PC-3 (cell line): ENCODE measurements around the gene LIG4. TPM values are rescaled to one million over a fixed set of nuclear protein-coding genes. Genes with fewer than 3 reads are reported as not detected.

Experiments
- ATAC-seq: fragments of 200-7000 bp; cut with Tn5 transposase; 2 replicates; pipeline ENCODE4 v1.9.1; 2020; ENCODE audit warnings: mild to moderate bottlenecking, moderate library complexity
- BruUV-seq: library from RNA; stranded (reverse); fragments of 400-500 nt; replicated peaks from 2 replicates; lab custom pipeline; 2021; lab: Mats Ljungman, UMichigan
- CTCF ChIA-PET: fragments of 300-600 bp; sonication (Branson Sonifier 250); formaldehyde crosslinking; loops from one replicate; lab custom pipeline; 2022; ENCODE audit warnings: antibody characterized with exemption; lab: Charles Lee
- POLR2A ChIA-PET: fragments of 300-600 bp; sonication (Branson Sonifier 250); formaldehyde crosslinking; loops from one replicate; lab custom pipeline; 2022; ENCODE audit warnings: antibody characterized with exemption; ENCODE audit not compliant: unreplicated experiment; lab: Charles Lee
- DNase-seq: peaks from one replicate; pipeline ENCODE4 v3.0.0-alpha.2; 2015
- H2AFZ ChIP-seq: fragments of 300-600 bp; sonication (generic); 2 replicates; pipeline ENCODE4 v1.6.0; 2016; ENCODE audit warnings: antibody characterized with exemption, low read length
- H3F3A ChIP-seq: fragments of 300-600 bp; sonication (generic); one replicate; pipeline ENCODE4 v1.6.0; 2017; ENCODE audit warnings: antibody characterized with exemption, low read length, control low read depth, mild to moderate bottlenecking; ENCODE audit not compliant: unreplicated experiment
- H3K27ac ChIP-seq: fragments of 300-600 bp; sonication (generic); 2 replicates; pipeline ENCODE4 v1.5.1; 2016; ENCODE audit warnings: mild to moderate bottlenecking, low read length
- H3K27me3 ChIP-seq: fragments of 300-600 bp; sonication (generic); 2 replicates; pipeline ENCODE4 v1.6.1; 2016; ENCODE audit warnings: low read length, mixed read lengths
- H3K36me3 ChIP-seq: fragments of 300-600 bp; sonication (generic); 2 replicates; pipeline ENCODE4 v1.6.1; 2016; ENCODE audit warnings: low read depth, mixed run types, low read length, mixed read lengths
- H3K4me1 ChIP-seq: fragments of 300-600 bp; sonication (generic); 2 replicates; pipeline ENCODE4 v1.5.1; 2016; ENCODE audit warnings: low read length; ENCODE audit not compliant: insufficient read depth
- H3K4me2 ChIP-seq: fragments of 300-600 bp; sonication (generic); 2 replicates; pipeline ENCODE4 v1.6.0; 2016; ENCODE audit warnings: low read length
- H3K4me3 ChIP-seq: fragments of 300-600 bp; sonication (generic); 2 replicates; pipeline ENCODE4 v1.5.1; 2016; ENCODE audit warnings: mild to moderate bottlenecking, low read length, mixed read lengths
- H3K79me2 ChIP-seq: fragments of 300-600 bp; sonication (generic); 2 replicates; pipeline ENCODE4 v1.6.1; 2017; ENCODE audit warnings: low read length, mixed read lengths
- H3K9ac ChIP-seq: fragments of 300-600 bp; sonication (generic); 2 replicates; pipeline ENCODE4 v1.6.0; 2016; ENCODE audit warnings: mild to moderate bottlenecking, low read length
- H3K9me2 ChIP-seq: fragments of 300-600 bp; sonication (generic); replicated peaks from 2 replicates; pipeline ENCODE4 v1.6.1; 2016; ENCODE audit warnings: mixed run types, low read length, mixed read lengths
- H3K9me3 ChIP-seq: fragments of 300-600 bp; sonication (generic); 2 replicates; pipeline ENCODE4 v1.6.1; 2016; ENCODE audit warnings: low read length, mixed read lengths
- H4K20me1 ChIP-seq: fragments of 300-600 bp; sonication (generic); 2 replicates; pipeline ENCODE4 v1.6.1; 2016; ENCODE audit warnings: low read length, mixed read lengths
- CTCF ChIP-seq: fragments of 300-600 bp; sonication (generic); conservative IDR thresholded peaks from 2 replicates; pipeline ENCODE4 v1.5.1; 2017; ENCODE audit warnings: antibody characterized with exemption, low read depth, mild to moderate bottlenecking, low read length
- EZH2 ChIP-seq: fragments of 300-600 bp; sonication (generic); IDR thresholded peaks from one replicate; pipeline ENCODE4 v1.6.1; 2017; ENCODE audit warnings: antibody characterized with exemption, mild to moderate bottlenecking, low read length; ENCODE audit not compliant: unreplicated experiment
- EZH2phosphoT487 ChIP-seq: fragments of 300-600 bp; sonication (generic); IDR thresholded peaks from 2 replicates; pipeline ENCODE4 v1.6.1; 2018; ENCODE audit warnings: mild to moderate bottlenecking, antibody characterized with exemption, low read length, borderline replicate concordance
- intact Hi-C: fragments of 100-400 bp; cut with micrococcal nuclease; formaldehyde crosslinking; loops from 2 replicates; pipeline ENCODE4 v1.9.0; 2023
- total RNA-seq: library from RNA; depleted of rRNA; stranded (reverse); fragments of >200 nt; gene quantifications from 2 replicates; pipeline ENCODE4 v1.2.3, GENCODE V29; 2014

Gene LIG4
- total RNA-seq, 1 experiment from 2014 or later, result 5.4 TPM

DNA sequence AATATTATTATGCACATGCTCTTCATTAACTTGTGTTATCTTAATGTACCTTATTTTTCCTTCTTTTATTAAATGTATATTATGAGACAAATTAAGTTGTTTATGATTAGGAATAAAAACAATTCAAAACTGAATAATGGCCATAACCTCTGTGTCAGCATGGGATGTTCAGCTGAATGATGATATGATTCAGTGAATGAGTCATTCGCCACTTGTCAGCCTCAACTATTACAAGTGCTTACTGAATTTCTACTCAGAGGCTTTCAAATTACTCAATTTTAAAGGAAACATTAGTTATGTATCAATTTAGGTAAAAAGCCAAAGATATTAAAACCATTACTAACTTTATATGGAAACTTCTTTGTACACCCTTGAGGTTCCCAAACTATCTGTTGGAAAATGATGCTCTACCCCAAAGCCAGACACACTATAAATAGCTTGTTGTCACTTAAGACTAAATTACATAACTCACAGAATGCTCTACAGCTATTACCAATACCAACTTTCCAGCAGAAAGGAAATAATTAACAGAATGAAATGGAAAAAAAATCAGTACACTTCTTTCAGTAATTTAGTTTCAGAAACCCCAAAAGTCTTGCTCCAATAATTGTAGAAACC is 14.4 kb downstream of the LIG4 start:
- H3K4me2 ChIP-seq, result no peak overlapping the region
- no peak overlapping the region for H3K27ac ChIP-seq
- no peak for TF ChIP-seq EZH2phosphoT487
- TF ChIP-seq CTCF, result no peak
- DNase-seq, result peak; percentile 61
- H2AFZ ChIP-seq, result no peak overlapping the region
- POLR2A ChIA-PET, result no interaction called here
- no peaks in the 10 kb centered on the region for H4K20me1 ChIP-seq
- no peaks in the 10 kb centered on the region for H3K9me2 ChIP-seq
- no peak overlapping the region for H3K4me3 ChIP-seq
- peaks cover 9% of the 10 kb centered on the region; the same call in 1 of the 2 replicates for H3K4me1 ChIP-seq
- H3F3A ChIP-seq, result no peaks in the 10 kb centered on the region
- H3K9ac ChIP-seq, result no peak overlapping the region
- no TSS peak for BruUV-seq
- intact Hi-C loops, result no loop called here
- no peaks in the 10 kb centered on the region for H3K9me3 ChIP-seq
- no peaks in the 10 kb centered on the region for H3K36me3 ChIP-seq
- H3K27me3 ChIP-seq, result no peaks in the 10 kb centered on the region
- CTCF ChIA-PET, result no interaction called here
- ATAC-seq, result peak; percentile 66
- H3K79me2 ChIP-seq, result no peaks in the 10 kb centered on the region

GRCh38 chr13:108195861-108196260 is 19.5 kb downstream of the LIG4 start:
- H3K27ac ChIP-seq, result no peak overlapping the region
- no peaks in the 10 kb centered on the region for H3F3A ChIP-seq
- no peaks in the 10 kb centered on the region for H3K27me3 ChIP-seq
- H4K20me1 ChIP-seq, result no peaks in the 10 kb centered on the region
- H3K4me3 ChIP-seq, result no peak overlapping the region
- no peaks in the 10 kb centered on the region for H3K79me2 ChIP-seq
- no peaks in the 10 kb centered on the region for H3K36me3 ChIP-seq
- CTCF ChIA-PET, result no interaction called here
- H3K9ac ChIP-seq, result no peak overlapping the region
- no peak for DNase-seq
- H3K4me1 ChIP-seq, result peaks cover 5% of the 10 kb centered on the region; the same call in 1 of the 2 replicates
- ATAC-seq, result no peak
- no peak overlapping the region for H2AFZ ChIP-seq
- POLR2A ChIA-PET, result no interaction called here
- H3K4me2 ChIP-seq, result no peak overlapping the region
- no peaks in the 10 kb centered on the region for H3K9me3 ChIP-seq
- no peaks in the 10 kb centered on the region for H3K9me2 ChIP-seq
- BruUV-seq, result no TSS peak
- no peak for TF ChIP-seq CTCF
- TF ChIP-seq EZH2, result no peak
- TF ChIP-seq EZH2phosphoT487, result no peak
- intact Hi-C loops, result no loop called here

- H3K27me3 ChIP-seq, result peaks cover 3% of the 10 kb centered on the region; the same call in 1 of the 2 replicates
- BruUV-seq, result no TSS peak
- H3F3A ChIP-seq, result no peaks in the 10 kb centered on the region
- no peak overlapping the region for H3K9ac ChIP-seq
- H3K9me2 ChIP-seq, result no peaks in the 10 kb centered on the region
- H2AFZ ChIP-seq, result no peak overlapping the region
- H3K4me3 ChIP-seq, result no peak overlapping the region
- no peak overlapping the region for H3K4me2 ChIP-seq
- no peaks in the 10 kb centered on the region for H3K4me1 ChIP-seq
- H3K27ac ChIP-seq, result no peak overlapping the region
- intact Hi-C loops, result no loop called here
- TF ChIP-seq EZH2, result no peak
- no peak for TF ChIP-seq CTCF
- no peak for TF ChIP-seq EZH2phosphoT487
- ATAC-seq (no peak), DNase-seq (no peak)
- no peaks in the 10 kb centered on the region for H4K20me1 ChIP-seq
- ChIA-PET POLR2A (no interaction called here), CTCF (no interaction called here)
- no peaks in the 10 kb centered on the region for H3K36me3 ChIP-seq
- H3K9me3 ChIP-seq, result no peaks in the 10 kb centered on the region
- H3K79me2 ChIP-seq, result no peaks in the 10 kb centered on the region
Observed at GRCh38 chr13:108195146-108195545, 20.2 kb downstream of the LIG4 start.
